ENCODE results near the gene MEIOSIN. TPM values are rescaled to one million over a fixed set of nuclear protein-coding genes. Genes with fewer than 3 reads are reported as not detected.

The MEIOSIN gene
- total and polyA plus RNA-seq, 2 of the 13 experiments (the other 11 are each of a cell fraction or from before 2014, with no cell fraction given), result not detected

GRCh38 chr19:45692187-45693105 is 40.8 kb upstream of the MEIOSIN start, which contains the start of gene QPCTL (continued):
- peak; percentile 37; the same call in 1 of the 2 replicates for TF ChIP-seq ZHX2 (IDR thresholded peaks at IDR 0.05; ENCODE audit: low read depth)
- no peak for TF ChIP-seq ZHX2 (CRISPR knock-in tag; IDR thresholded peaks at IDR 0.05; ENCODE audit: borderline replicate concordance)
- peak; percentile 85 for TF ChIP-seq ZFX (CRISPR knock-in tag; IDR thresholded peaks at IDR 0.05; ENCODE audit: low read depth)
- no peak for TF ChIP-seq SSRP1 (CRISPR knock-in tag; IDR thresholded peaks at IDR 0.05)
- TF ChIP-seq SRF (IDR thresholded peaks at IDR 0.05; ENCODE audit: low read depth, low read length), result 0 out of 2 replicates have a peak, but pooled peaks have one; percentile 42
- peak; percentile 16; the same call in 1 of the 2 replicates for TF ChIP-seq ELF4 (CRISPR knock-in tag; IDR thresholded peaks at IDR 0.05; ENCODE audit: borderline replicate concordance)
- TF ChIP-seq GTF3A (CRISPR knock-in tag; conservative IDR thresholded peaks at IDR 0.05), result no peak
- peak; percentile 97 for TF ChIP-seq ARID4A (CRISPR knock-in tag; IDR thresholded peaks at IDR 0.05; ENCODE audit: borderline replicate concordance)
- peak; percentile 90 for TF ChIP-seq ZNF790 (CRISPR knock-in tag; IDR thresholded peaks at IDR 0.05; ENCODE audit: borderline replicate concordance)
- TF ChIP-seq GMEB1 (CRISPR knock-in tag; IDR thresholded peaks at IDR 0.05; ENCODE audit: borderline replicate concordance), result peak; percentile 79
- TF ChIP-seq GABPA (IDR thresholded peaks at IDR 0.05; ENCODE audit: low read depth, low read length), result 0 out of 2 replicates have a peak, but pooled peaks have one; percentile 10
- no peak for TF ChIP-seq GABPA (CRISPR knock-in tag; IDR thresholded peaks at IDR 0.05; ENCODE audit: low read depth)
- no peak for TF ChIP-seq CBX2 (IDR thresholded peaks at IDR 0.05; ENCODE audit: low read depth, low read length)
- 0 out of 2 replicates have a peak, but pooled peaks have one; percentile 5 for TF ChIP-seq CBX2 (CRISPR knock-in tag; IDR thresholded peaks at IDR 0.05; ENCODE audit: low read depth)
- TF ChIP-seq AGO1 (IDR thresholded peaks at IDR 0.05; ENCODE audit: low read depth, low read length, poor library complexity, severe bottlenecking), result no peak

Data from HepG2 (cell line).